GM12873 (cell line): Measurements from ENCODE around the gene ATP1A2.

Source experiments
- CTCF ChIP-seq: IDR thresholded peaks from 2 replicates; pipeline ENCODE4 v1.5.1; 2012; ENCODE audit warnings: low read depth, mild to moderate bottlenecking, moderate library complexity, low read length, control low read depth; ENCODE audit not compliant: insufficient read depth; ENCODE audit errors: missing control alignments

The ATP1A2 gene

GRCh38 chr1:160115545-160116282, at the start of gene ATP1A2:
Gene ATP1A2 (plus strand): TSS chr1:160115759. CDS start chr1:160115862, 103 bp downstream.
- TF ChIP-seq CTCF, result no peak

- no peak for TF ChIP-seq CTCF
Measured at GRCh38 chr1:160066829-160067745, 48.5 kb upstream of the ATP1A2 start.

- TF ChIP-seq CTCF, result no peak
Measured at GRCh38 chr1:160068225-160068624, 47.3 kb upstream of the ATP1A2 start.

GRCh38 chr1:160069460-160070231, 45.9 kb upstream of the ATP1A2 start, which contains the start of gene KCNJ10:
Gene KCNJ10 (minus strand): TSS chr1:160070160. CDS start chr1:160042532, 27,628 bp downstream.
- TF ChIP-seq CTCF, result no peak

- no peak for TF ChIP-seq CTCF
Measured at GRCh38 chr1:160070243-160071163, 45.1 kb upstream of the ATP1A2 start.

- no peak for TF ChIP-seq CTCF
Measured at GRCh38 chr1:160071289-160071688, 44.3 kb upstream of the ATP1A2 start.
